ENCODE data around the gene GAMT. TPM values are rescaled to one million over a fixed set of nuclear protein-coding genes. Genes with fewer than 3 reads are reported as not detected.

Gene GAMT
- total RNA-seq, 1 donor: 40.6 TPM

GRCh38 chr19:1362387-1363257 is 38.7 kb downstream of the GAMT start:
- DNase-seq (ENCODE audit: low read depth): no peak
- no peak overlapping the region for H3K4me3 ChIP-seq (ENCODE audit: low read depth, low read length)

GRCh38 chr19:1361601-1362386 is 39.5 kb downstream of the GAMT start:
- H3K4me3 ChIP-seq (ENCODE audit: low read depth, low read length): peak overlapping the region; percentile 55
- TF ChIP-seq CTCF (IDR thresholded peaks at IDR 0.05; ENCODE audit: insufficient read depth, low read length): no peak
- peak; percentile 63 for DNase-seq (ENCODE audit: low read depth)

More at GRCh38 chr19:1362387-1363257, 38.7 kb downstream of the GAMT start:
- no peak for TF ChIP-seq CTCF (IDR thresholded peaks at IDR 0.05; ENCODE audit: insufficient read depth, low read length)

GRCh38 chr19:1360818-1361461 is 40.4 kb downstream of the GAMT start:
- DNase-seq (ENCODE audit: low read depth): peak; percentile 85
- TF ChIP-seq CTCF (IDR thresholded peaks at IDR 0.05; ENCODE audit: insufficient read depth, low read length): no peak
- H3K4me3 ChIP-seq (ENCODE audit: low read depth, low read length): peak overlapping the region; percentile 55

GRCh38 chr19:1360126-1360817 is 41.1 kb downstream of the GAMT start:
- TF ChIP-seq CTCF (IDR thresholded peaks at IDR 0.05; ENCODE audit: insufficient read depth, low read length): no peak
- H3K4me3 ChIP-seq (ENCODE audit: low read depth, low read length): peak overlapping the region; percentile 25
- no peak for DNase-seq (ENCODE audit: low read depth)

GRCh38 chr19:1357531-1358109 is 43.7 kb downstream of the GAMT start:
- TF ChIP-seq CTCF (IDR thresholded peaks at IDR 0.05; ENCODE audit: insufficient read depth, low read length): no peak
- no peak for DNase-seq (ENCODE audit: low read depth)

GRCh38 chr19:1356508-1356865 is 44.9 kb downstream of the GAMT start:
- peak; percentile 52 for DNase-seq (ENCODE audit: low read depth)
- H3K4me3 ChIP-seq (ENCODE audit: low read depth, low read length): peak overlapping the region; percentile 90
- no peak for TF ChIP-seq CTCF (IDR thresholded peaks at IDR 0.05; ENCODE audit: insufficient read depth, low read length)

More at GRCh38 chr19:1357531-1358109, 43.7 kb downstream of the GAMT start:
- no peak overlapping the region for H3K4me3 ChIP-seq (ENCODE audit: low read depth, low read length)
